HG03108 (cell line): ENCODE data around the gene SETD5.
A peak's percentile ranks its signal among the peaks of the same experiment; 100 is the strongest.

Experiments used
- ATAC-seq: cut with Tn5 transposase; IDR thresholded peaks from one replicate; pipeline ENCODE4 v1.9.1; 2021; ENCODE audit warnings: moderate library complexity; ENCODE audit not compliant: unreplicated experiment

SETD5 gene

GRCh38 chr3:9386501-9387321, 10.7 kb upstream of the SETD5 start:
- no peak for ATAC-seq

GRCh38 chr3:9387322-9387655, 10.1 kb upstream of the SETD5 start:
- no peak for ATAC-seq

- ATAC-seq = no peak
Observed at GRCh38 chr3:9388142-9388541, 9.3 kb upstream of the SETD5 start.

- no peak for ATAC-seq
Observed at GRCh38 chr3:9388562-9389272, 8.7 kb upstream of the SETD5 start.

- no peak for ATAC-seq
Observed at GRCh38 chr3:9390265-9390888, 7.0 kb upstream of the SETD5 start.

- no peak for ATAC-seq
Observed at GRCh38 chr3:9392041-9392440, 5.4 kb upstream of the SETD5 start.

- ATAC-seq = no peak
Observed at GRCh38 chr3:9395570-9396300, 1.7 kb upstream of the SETD5 start.

- ATAC-seq = peak; percentile 27
Observed at GRCh38 chr3:9396301-9396631, 1.1 kb upstream of the SETD5 start.

GRCh38 chr3:9396632-9397331, 633 bp upstream of the SETD5 start:
- peak; percentile 69 for ATAC-seq

- no peak for ATAC-seq
Observed at GRCh38 chr3:9397906-9398699, 688 bp downstream of the SETD5 start.

GRCh38 chr3:9398700-9399336, 1.4 kb downstream of the SETD5 start:
- ATAC-seq = no peak

- ATAC-seq = no peak
Observed at GRCh38 chr3:9399337-9399703, 1.9 kb downstream of the SETD5 start.

GRCh38 chr3:9399746-9400145, 2.3 kb downstream of the SETD5 start:
- ATAC-seq = no peak

GRCh38 chr3:9400616-9401015, 3.2 kb downstream of the SETD5 start:
- no peak for ATAC-seq

GRCh38 chr3:9401986-9402385, 4.6 kb downstream of the SETD5 start:
- no peak for ATAC-seq

GRCh38 chr3:9402410-9403228, 5.2 kb downstream of the SETD5 start:
- ATAC-seq = no peak

- ATAC-seq = no peak
Observed at GRCh38 chr3:9403463-9403862, 6.0 kb downstream of the SETD5 start.

- no peak for ATAC-seq
Observed at GRCh38 chr3:9404680-9405079, 7.3 kb downstream of the SETD5 start.

GRCh38 chr3:9405756-9406155, 8.3 kb downstream of the SETD5 start:
- ATAC-seq = no peak
